OCI-LY7 (cell line): ENCODE measurements around the gene GATB. TPM values are rescaled to one million over a fixed set of nuclear protein-coding genes. Genes with fewer than 3 reads are reported as not detected.
A peak's percentile ranks its signal among the peaks of the same experiment; 100 is the strongest.

ENCODE experiments used
- BruUV-seq: library from RNA; stranded (reverse); fragments of 400-500 nt; replicated peaks from 2 replicates; lab custom pipeline; 2021; lab: Mats Ljungman, UMichigan
- CTCF ChIA-PET: fragments of 300-600 bp; sonication (Branson Sonifier 250); formaldehyde crosslinking; loops from one replicate; lab custom pipeline; 2022; ENCODE audit warnings: antibody characterized with exemption; ENCODE audit not compliant: unreplicated experiment; lab: Charles Lee
- POLR2A ChIA-PET: fragments of 300-600 bp; sonication (Branson Sonifier 250); formaldehyde crosslinking; loops from one replicate; lab custom pipeline; 2022; ENCODE audit warnings: antibody characterized with exemption; lab: Charles Lee
- DNase-seq: peaks from one replicate; pipeline ENCODE4 v3.0.0-alpha.2; 2015; ENCODE audit warnings: low spot score
- H2AFZ ChIP-seq: fragments of 200-600 bp; sonication (generic), shearing (Covaris generic); 2 replicates; pipeline ENCODE4 v1.6.1; 2014; ENCODE audit warnings: mild to moderate bottlenecking, antibody characterized with exemption, low read length, moderate library complexity
- H3K27ac ChIP-seq: fragments of 200-600 bp; sonication (generic); 2 replicates; pipeline ENCODE4 v1.5.1; 2014; ENCODE audit warnings: mixed run types, low read depth, mild to moderate bottlenecking, moderate library complexity, low read length, inconsistent platforms; ENCODE audit not compliant: poor library complexity, severe bottlenecking
- H3K36me3 ChIP-seq: fragments of 200-600 bp; sonication (generic); 2 replicates; pipeline ENCODE4 v1.6.1; 2014; ENCODE audit warnings: mild to moderate bottlenecking, antibody characterized with exemption, low read length, moderate library complexity, mixed read lengths; ENCODE audit not compliant: insufficient read depth
- H3K4me1 ChIP-seq: fragments of 200-600 bp; sonication (generic); 2 replicates; pipeline ENCODE4 v1.5.1; 2014; ENCODE audit warnings: mild to moderate bottlenecking, low read length; ENCODE audit not compliant: insufficient read depth, poor library complexity, severe bottlenecking
- H3K4me2 ChIP-seq: fragments of 200-600 bp; sonication (generic); 2 replicates; pipeline ENCODE4 v1.6.1; 2014; ENCODE audit warnings: mild to moderate bottlenecking, low read length
- H3K4me3 ChIP-seq: fragments of 200-600 bp; sonication (generic); 2 replicates; pipeline ENCODE4 v1.5.1; 2014; ENCODE audit warnings: mild to moderate bottlenecking, low read depth, low read length; ENCODE audit not compliant: poor library complexity, severe bottlenecking
- H3K79me2 ChIP-seq: fragments of 200-600 bp; sonication (generic); 2 replicates; pipeline ENCODE4 v1.6.1; 2016; ENCODE audit warnings: low read depth, mild to moderate bottlenecking, low read length, moderate library complexity, mixed read lengths; ENCODE audit not compliant: insufficient read depth
- H3K9me2 ChIP-seq: fragments of 200-600 bp; sonication (generic); 2 replicates; pipeline ENCODE4 v1.6.1; 2016; ENCODE audit warnings: mild to moderate bottlenecking, low read length, mixed read lengths; ENCODE audit not compliant: insufficient read depth
- H3K9me3 ChIP-seq: fragments of 200-600 bp; sonication (generic); 2 replicates; pipeline ENCODE4 v1.6.1; 2014; ENCODE audit warnings: mild to moderate bottlenecking, mixed run types, low read length, mixed read lengths
- H4K20me1 ChIP-seq: fragments of 200-600 bp; sonication (generic); 2 replicates; pipeline ENCODE4 v1.6.1; 2014; ENCODE audit warnings: mild to moderate bottlenecking, antibody characterized with exemption, low read length, moderate library complexity, mixed read lengths; ENCODE audit not compliant: insufficient read depth
- EZH2phosphoT487 ChIP-seq: fragments of 200-600 bp; sonication (generic); IDR thresholded peaks from 2 replicates; pipeline ENCODE4 v1.6.1; 2018; ENCODE audit warnings: low read depth, borderline replicate concordance, mild to moderate bottlenecking, mixed run types, antibody characterized with exemption, low read length, moderate library complexity, mixed read lengths
- intact Hi-C: fragments of 100-400 bp; cut with micrococcal nuclease; formaldehyde crosslinking; loops from one replicate; pipeline ENCODE4 v1.10.0; 2022; ENCODE audit not compliant: unreplicated experiment
- total RNA-seq, 2 experiments: library from RNA; depleted of rRNA in 1 of 2; stranded (reverse); fragments of >200 nt in 1 of 2; shearing (Covaris generic) in 1 of 2; gene quantifications; 2 replicates each; pipeline ENCODE4 v1.2.3, GENCODE V29; 2014 to 2022
- TF ChIP-seq, protein P1 (sequence below): fragments of 200-600 bp; sonication (generic); conservative IDR thresholded peaks from 2 replicates; pipeline ENCODE4 v1.5.1; 2014; ENCODE audit warnings: mild to moderate bottlenecking, antibody characterized with exemption, low read length, moderate library complexity, mixed read lengths

The GATB gene
- total RNA-seq, 2 experiments from 2014 or later, result 24.6 to 26.5 TPM

DNA sequence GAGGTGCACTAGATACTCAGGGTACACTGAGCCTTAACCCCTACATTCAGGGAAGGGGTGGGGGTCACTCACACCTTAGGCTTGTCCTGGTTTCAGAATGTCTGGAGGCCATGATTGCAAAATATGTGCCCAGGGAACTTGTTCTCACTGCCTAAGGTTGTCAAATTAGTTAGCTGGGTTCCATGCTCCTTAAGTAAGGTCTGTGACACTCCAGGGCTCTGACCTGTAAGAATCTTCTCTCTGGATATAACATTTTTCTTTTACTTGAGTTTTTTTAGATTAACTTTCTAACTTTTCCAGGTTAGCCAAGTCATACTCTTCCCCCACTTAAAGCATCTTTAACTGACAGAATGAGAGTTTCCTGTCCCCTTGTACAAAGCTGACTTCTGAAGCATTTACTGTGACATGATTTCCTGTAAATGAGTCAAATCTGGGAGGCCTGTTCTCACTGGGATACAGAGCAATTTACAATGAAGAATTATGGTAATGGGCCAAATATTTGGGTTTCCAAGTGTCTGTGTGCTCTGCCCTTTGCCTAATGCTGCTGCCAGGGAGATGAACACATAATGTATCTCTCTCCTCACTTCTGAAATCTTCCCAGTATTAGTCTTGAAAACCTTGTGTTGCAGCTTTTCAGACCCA is 101.7 kb downstream of the GATB start:
- peak overlapping the region; percentile 66 for H2AFZ ChIP-seq
- H3K27ac ChIP-seq, result no peak overlapping the region
- intact Hi-C loops, result no loop called here
- BruUV-seq, result no TSS peak
- H3K4me2 ChIP-seq, result peak overlapping the region; percentile 19
- no peaks in the 10 kb centered on the region for H3K9me3 ChIP-seq
- POLR2A ChIA-PET, result no interaction called here
- H3K79me2 ChIP-seq, result no peaks in the 10 kb centered on the region
- no peaks in the 10 kb centered on the region for H4K20me1 ChIP-seq
- DNase-seq, result peak; percentile 44
- H3K4me1 ChIP-seq, result peaks cover 10% of the 10 kb centered on the region
- H3K9me2 ChIP-seq, result no peaks in the 10 kb centered on the region
- H3K36me3 ChIP-seq, result no peaks in the 10 kb centered on the region
- CTCF ChIA-PET, result interaction anchor here (0.7 kb wide), 1 partner anchor 19 kb away, joined by 4 read pairs; no protein-coding TSS in a partner anchor
- TF ChIP-seq, protein P1, sequence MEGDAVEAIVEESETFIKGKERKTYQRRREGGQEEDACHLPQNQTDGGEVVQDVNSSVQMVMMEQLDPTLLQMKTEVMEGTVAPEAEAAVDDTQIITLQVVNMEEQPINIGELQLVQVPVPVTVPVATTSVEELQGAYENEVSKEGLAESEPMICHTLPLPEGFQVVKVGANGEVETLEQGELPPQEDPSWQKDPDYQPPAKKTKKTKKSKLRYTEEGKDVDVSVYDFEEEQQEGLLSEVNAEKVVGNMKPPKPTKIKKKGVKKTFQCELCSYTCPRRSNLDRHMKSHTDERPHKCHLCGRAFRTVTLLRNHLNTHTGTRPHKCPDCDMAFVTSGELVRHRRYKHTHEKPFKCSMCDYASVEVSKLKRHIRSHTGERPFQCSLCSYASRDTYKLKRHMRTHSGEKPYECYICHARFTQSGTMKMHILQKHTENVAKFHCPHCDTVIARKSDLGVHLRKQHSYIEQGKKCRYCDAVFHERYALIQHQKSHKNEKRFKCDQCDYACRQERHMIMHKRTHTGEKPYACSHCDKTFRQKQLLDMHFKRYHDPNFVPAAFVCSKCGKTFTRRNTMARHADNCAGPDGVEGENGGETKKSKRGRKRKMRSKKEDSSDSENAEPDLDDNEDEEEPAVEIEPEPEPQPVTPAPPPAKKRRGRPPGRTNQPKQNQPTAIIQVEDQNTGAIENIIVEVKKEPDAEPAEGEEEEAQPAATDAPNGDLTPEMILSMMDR, result no peak
- TF ChIP-seq EZH2phosphoT487, result no peak
- H3K4me3 ChIP-seq, result no peak overlapping the region

DNA sequence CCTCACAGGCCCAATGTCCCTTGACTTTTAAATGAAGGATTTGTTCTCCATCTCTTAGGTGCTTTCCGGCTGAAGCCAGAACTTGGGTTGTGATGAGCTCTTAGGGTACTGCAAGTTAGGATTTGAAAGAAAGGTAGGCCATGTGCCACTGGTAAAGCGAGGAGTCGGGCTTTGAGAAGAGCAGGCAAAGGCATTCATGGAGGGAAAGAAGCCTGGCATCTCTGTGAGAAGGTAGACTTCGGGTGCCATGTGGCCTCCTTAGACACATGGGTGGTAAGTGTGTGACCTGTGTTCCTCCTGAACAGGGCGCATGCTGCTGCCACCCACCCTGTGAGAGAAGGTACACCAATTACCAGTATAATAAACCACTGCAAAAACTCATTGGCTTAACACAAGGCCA is 102.9 kb downstream of the GATB start:
- Histone ChIP-seq H4K20me1 (no peaks in the 10 kb centered on the region), H3K9me2 (no peaks in the 10 kb centered on the region), H3K36me3 (no peaks in the 10 kb centered on the region), H3K27ac (no peak overlapping the region), H3K9me3 (no peaks in the 10 kb centered on the region), H3K79me2 (no peaks in the 10 kb centered on the region), H3K4me1 (peaks cover 10% of the 10 kb centered on the region), H3K4me3 (no peak overlapping the region), H2AFZ (no peak overlapping the region), H3K4me2 (no peak overlapping the region)
- no TSS peak for BruUV-seq
- TF ChIP-seq, protein P1, result no peak
- TF ChIP-seq EZH2phosphoT487, result no peak
- DNase-seq, result no peak
- ChIA-PET POLR2A (interaction anchor here (1.4 kb wide), 2 partner anchors 14 to 31 kb away, joined by 3 to 4 read pairs; no protein-coding TSS in a partner anchor), CTCF (no interaction called here)
- intact Hi-C loops, result no loop called here

DNA sequence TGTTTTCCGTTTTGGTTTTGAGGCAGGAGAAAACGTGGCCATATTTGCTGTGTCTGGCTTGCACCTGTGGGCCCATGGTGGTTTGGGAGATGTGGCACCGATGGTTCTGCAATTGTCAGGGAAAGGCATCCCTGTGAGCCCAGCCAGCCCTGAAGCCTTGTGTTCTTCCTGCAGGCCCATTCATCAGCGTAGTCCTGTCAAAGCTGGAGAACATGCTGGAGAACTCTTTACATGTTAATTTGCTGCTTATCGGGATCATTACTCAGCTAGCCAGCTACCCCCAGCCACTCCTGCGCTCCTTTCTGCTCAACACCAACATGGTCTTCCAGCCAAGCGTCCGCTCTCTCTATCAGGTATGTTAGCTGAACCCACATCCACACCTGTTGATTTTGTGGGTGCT is 104.7 kb downstream of the GATB start:
- BruUV-seq, result no TSS peak
- Histone ChIP-seq H3K27ac (no peak overlapping the region), H3K9me3 (no peaks in the 10 kb centered on the region), H2AFZ (no peak overlapping the region), H3K9me2 (no peaks in the 10 kb centered on the region), H4K20me1 (no peaks in the 10 kb centered on the region), H3K4me1 (peaks cover 10% of the 10 kb centered on the region), H3K79me2 (no peaks in the 10 kb centered on the region), H3K4me2 (no peak overlapping the region), H3K36me3 (no peaks in the 10 kb centered on the region), H3K4me3 (no peak overlapping the region)
- intact Hi-C loops, result no loop called here
- TF ChIP-seq EZH2phosphoT487, result no peak
- TF ChIP-seq, protein P1, result no peak
- CTCF ChIA-PET, result no interaction called here
- POLR2A ChIA-PET, result interaction anchor here (0.6 kb wide), 1 partner anchor 24 kb away, joined by 3 read pairs; no protein-coding TSS in a partner anchor
- DNase-seq, result no peak
